HL-60 (cell line): Measurements from ENCODE around the gene BLOC1S4.

Experiments used
- POLR2AphosphoS5 ChIP-seq: IDR thresholded peaks from 2 replicates; pipeline ENCODE4 v1.6.1; 2012; ENCODE audit warnings: low read depth
- TF ChIP-seq, protein P1 (sequence below): IDR thresholded peaks from one replicate; pipeline ENCODE4 v1.5.1; 2011; ENCODE audit warnings: low read length, control low read depth, inconsistent platforms; ENCODE audit not compliant: insufficient read depth

GRCh38 chr4:6693231-6694176, 22.5 kb upstream of the BLOC1S4 start, which contains the start of gene S100P:
- TF ChIP-seq, protein P1, sequence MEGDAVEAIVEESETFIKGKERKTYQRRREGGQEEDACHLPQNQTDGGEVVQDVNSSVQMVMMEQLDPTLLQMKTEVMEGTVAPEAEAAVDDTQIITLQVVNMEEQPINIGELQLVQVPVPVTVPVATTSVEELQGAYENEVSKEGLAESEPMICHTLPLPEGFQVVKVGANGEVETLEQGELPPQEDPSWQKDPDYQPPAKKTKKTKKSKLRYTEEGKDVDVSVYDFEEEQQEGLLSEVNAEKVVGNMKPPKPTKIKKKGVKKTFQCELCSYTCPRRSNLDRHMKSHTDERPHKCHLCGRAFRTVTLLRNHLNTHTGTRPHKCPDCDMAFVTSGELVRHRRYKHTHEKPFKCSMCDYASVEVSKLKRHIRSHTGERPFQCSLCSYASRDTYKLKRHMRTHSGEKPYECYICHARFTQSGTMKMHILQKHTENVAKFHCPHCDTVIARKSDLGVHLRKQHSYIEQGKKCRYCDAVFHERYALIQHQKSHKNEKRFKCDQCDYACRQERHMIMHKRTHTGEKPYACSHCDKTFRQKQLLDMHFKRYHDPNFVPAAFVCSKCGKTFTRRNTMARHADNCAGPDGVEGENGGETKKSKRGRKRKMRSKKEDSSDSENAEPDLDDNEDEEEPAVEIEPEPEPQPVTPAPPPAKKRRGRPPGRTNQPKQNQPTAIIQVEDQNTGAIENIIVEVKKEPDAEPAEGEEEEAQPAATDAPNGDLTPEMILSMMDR: no peak
- TF ChIP-seq POLR2AphosphoS5: peak; percentile 41; the same call in 1 of the 2 replicates
